Endothelial cell of umbilical vein (primary cell): Measurements from ENCODE around the gene RPL39.

Source experiments
- CTCF ChIP-seq, 2 donors: IDR thresholded peaks; 1 replicate in 1 of 2; 2 replicates in 1 of 2; pipeline ENCODE4 v1.5.1; 2011; ENCODE audit warnings: low read length in 2 of 2, mild to moderate bottlenecking in 2 of 2, moderate library complexity in 2 of 2, control low read depth in 1 of 2, inconsistent platforms in 1 of 2, low read depth in 1 of 2; ENCODE audit not compliant: insufficient read depth in 1 of 2; ENCODE audit errors: extremely low read depth in 1 of 2
- EZH2 ChIP-seq: IDR thresholded peaks from 2 replicates; pipeline ENCODE4 v1.6.1; 2012; ENCODE audit warnings: borderline replicate concordance, low read depth, mild to moderate bottlenecking, moderate library complexity, low read length, inconsistent platforms; ENCODE audit not compliant: severe bottlenecking
- FOS ChIP-seq: IDR thresholded peaks from 2 replicates; pipeline ENCODE4 v1.6.1; 2011; ENCODE audit warnings: mild to moderate bottlenecking, low read length, moderate library complexity, borderline replicate concordance; ENCODE audit not compliant: insufficient read depth
- JUN ChIP-seq: IDR thresholded peaks from 2 replicates; pipeline ENCODE4 v1.6.1; 2011; ENCODE audit warnings: borderline replicate concordance, low read depth; ENCODE audit not compliant: insufficient read length, insufficient read depth
- POLR2A ChIP-seq: IDR thresholded peaks from 2 replicates; pipeline ENCODE4 v1.6.1; 2012; ENCODE audit warnings: low read depth, mild to moderate bottlenecking, control low read depth, low read length
- POLR2AphosphoS5 ChIP-seq: IDR thresholded peaks from 2 replicates; pipeline ENCODE4 v1.6.1; 2012; ENCODE audit warnings: low read depth, mild to moderate bottlenecking, control low read depth, low read length, moderate library complexity; ENCODE audit not compliant: insufficient read depth

- TF ChIP-seq CTCF (IDR thresholded peaks at IDR 0.05; ENCODE audit: extremely low read depth in 1 of 2, insufficient read depth in 1 of 2, low read depth in 1 of 2, low read length in 2 of 2) (no peak), EZH2 (no peak), FOS (no peak), POLR2A (no peak), POLR2AphosphoS5 (no peak), JUN (no peak)
These were observed 28.7 kb downstream of the RPL39 start for GRCh38 chrX:119762718-119763117.
